ENCODE measurements around the gene BORCS6.

The BORCS6 gene

DNA sequence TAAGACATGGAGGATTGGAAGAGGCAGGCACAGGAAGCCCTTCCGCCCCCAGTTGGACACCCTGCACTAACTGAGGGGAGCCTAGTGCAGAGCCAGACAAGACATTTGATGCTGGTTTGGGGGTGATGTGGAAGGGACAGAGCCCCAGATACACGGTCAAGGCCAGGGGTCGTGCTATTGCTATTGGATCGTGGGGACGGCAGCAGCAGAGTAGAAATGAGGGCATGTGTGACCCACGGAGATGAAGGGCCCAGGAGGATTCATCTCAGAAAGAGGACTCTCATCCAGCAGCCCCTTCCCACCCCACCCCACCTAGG is 25.2 kb downstream of the BORCS6 start:
- 88% methylated on average over 1 of the region's 6 CpGs for WGBS (ENCODE audit: insufficient coverage)
- no peaks in the 10 kb centered on the region for H3K27me3 ChIP-seq (replicated peaks in 2 of 5; ENCODE audit: control insufficient read depth in 4 of 5, insufficient read depth in 5 of 5, low read length in 4 of 5)
- ChIA-PET CTCF (interaction anchor here (1.9 to 19.3 kb wide), 2 partner anchors 8 to 23 kb away, joined by 5 to 292 read pairs; partner anchors contain the start of gene PER1), POLR2A (interaction anchor here (1.0 to 5.0 kb wide), 3 partner anchors 8 to 21 kb away, joined by 3 to 44 read pairs (median 4); no protein-coding TSS in a partner anchor)
- H3K9me3 ChIP-seq (ENCODE audit: control extremely low read depth in 1 of 5, control insufficient read depth in 4 of 5, insufficient read depth in 2 of 5, low read depth in 1 of 5, low read length in 4 of 5): no peaks in the 10 kb centered on the region
- H3K36me3 ChIP-seq (ENCODE audit: control insufficient read depth in 4 of 4, insufficient read depth in 4 of 4, low read length in 3 of 4): peaks cover 0 to 18% (median 12%) of the 10 kb centered on the region in 4 experiments
- H3K4me1 ChIP-seq (ENCODE audit: control extremely low read depth in 1 of 4, control insufficient read depth in 4 of 4, insufficient read depth in 4 of 4, low read length in 3 of 4): peaks cover 4 to 42% (median 36%) of the 10 kb centered on the region in 4 experiments
- H3K4me3 ChIP-seq (ENCODE audit: control insufficient read depth in 1 of 7, extremely low read depth in 1 of 7, insufficient read depth in 4 of 7, low read depth in 2 of 7, low read length in 6 of 7): peak overlapping the region in 3 of 7 experiments; percentile 9 to 54 (median 30)
- no peak for DNase-seq
- no peak overlapping the region for H3K27ac ChIP-seq (ENCODE audit: insufficient read depth in 1 of 2, low read depth in 1 of 2, low read length in 2 of 2, poor library complexity in 1 of 2, severe bottlenecking in 2 of 2)

DNA sequence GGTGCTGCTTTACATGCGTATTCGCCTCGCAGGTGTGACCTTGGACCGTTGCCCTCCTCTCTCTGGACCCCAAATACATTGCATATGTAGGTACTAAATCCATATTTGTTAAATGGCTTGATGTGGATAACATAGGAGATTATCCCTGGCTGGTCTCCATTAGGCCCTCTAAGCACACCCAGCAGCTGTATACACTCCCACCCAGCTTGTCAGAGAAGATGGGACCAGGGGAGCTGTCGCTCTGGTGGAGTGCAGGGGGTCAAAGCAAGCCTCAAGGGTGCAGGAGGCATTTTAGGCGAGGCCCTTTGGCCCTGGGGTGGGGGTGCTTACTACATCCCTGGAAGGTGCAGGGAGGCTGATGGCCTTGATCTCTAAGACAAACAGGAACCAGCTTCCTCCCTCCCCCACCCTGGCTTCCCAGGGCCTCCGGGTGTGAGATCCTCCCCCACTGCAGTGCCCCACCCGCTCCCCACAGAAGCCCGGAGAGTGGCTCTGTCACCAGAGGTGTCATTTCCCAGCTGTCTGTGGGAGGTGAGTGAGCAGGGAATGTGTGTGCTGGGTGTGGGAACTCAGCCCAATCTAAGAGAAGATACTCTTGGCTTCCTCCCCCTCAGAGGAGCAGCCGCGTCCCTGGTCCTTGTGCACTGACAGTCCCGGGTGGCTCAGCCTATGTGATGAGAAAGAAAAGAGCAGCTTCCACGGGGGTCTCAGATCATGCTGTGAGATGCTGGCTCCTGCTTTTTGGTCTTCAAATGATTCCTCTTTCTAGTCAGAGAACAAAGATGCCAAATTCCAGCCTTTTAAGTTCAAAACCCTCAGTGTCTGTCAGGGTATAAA is 25.8 kb downstream of the BORCS6 start:
- Histone ChIP-seq H3K9me3 (ENCODE audit: control extremely low read depth in 1 of 5, control insufficient read depth in 4 of 5, insufficient read depth in 2 of 5, low read depth in 1 of 5, low read length in 4 of 5) (no peaks in the 10 kb centered on the region), H3K27me3 (replicated peaks in 2 of 5; ENCODE audit: control insufficient read depth in 4 of 5, insufficient read depth in 5 of 5, low read length in 4 of 5) (no peaks in the 10 kb centered on the region), H3K4me1 (ENCODE audit: control extremely low read depth in 1 of 4, control insufficient read depth in 4 of 4, insufficient read depth in 4 of 4, low read length in 3 of 4) (peaks cover 4 to 42% (median 36%) of the 10 kb centered on the region in 4 experiments), H3K4me3 (ENCODE audit: control insufficient read depth in 1 of 7, extremely low read depth in 1 of 7, insufficient read depth in 4 of 7, low read depth in 2 of 7, low read length in 6 of 7) (peak overlapping the region in 5 of 7 experiments; percentile 9 to 96 (median 90)), H3K27ac (ENCODE audit: insufficient read depth in 1 of 2, low read depth in 1 of 2, low read length in 2 of 2, poor library complexity in 1 of 2, severe bottlenecking in 2 of 2) (peak overlapping the region in 1 of 2 experiments; percentile 88), H3K36me3 (ENCODE audit: control insufficient read depth in 4 of 4, insufficient read depth in 4 of 4, low read length in 3 of 4) (peaks cover 0 to 24% (median 18%) of the 10 kb centered on the region in 4 experiments)
- CTCF ChIA-PET: interaction anchor here (1.9 to 19.3 kb wide), 2 partner anchors 9 to 23 kb away, joined by 5 to 292 read pairs; partner anchors contain the start of gene PER1
- 13% methylated on average over 4 of the region's 13 CpGs for WGBS (ENCODE audit: insufficient coverage)
- POLR2A ChIA-PET: interaction anchor here (1.0 to 5.0 kb wide), 3 partner anchors 9 to 22 kb away, joined by 3 to 44 read pairs (median 4); no protein-coding TSS in a partner anchor
- peak; percentile 39 to 71 (median 70) for DNase-seq

DNA sequence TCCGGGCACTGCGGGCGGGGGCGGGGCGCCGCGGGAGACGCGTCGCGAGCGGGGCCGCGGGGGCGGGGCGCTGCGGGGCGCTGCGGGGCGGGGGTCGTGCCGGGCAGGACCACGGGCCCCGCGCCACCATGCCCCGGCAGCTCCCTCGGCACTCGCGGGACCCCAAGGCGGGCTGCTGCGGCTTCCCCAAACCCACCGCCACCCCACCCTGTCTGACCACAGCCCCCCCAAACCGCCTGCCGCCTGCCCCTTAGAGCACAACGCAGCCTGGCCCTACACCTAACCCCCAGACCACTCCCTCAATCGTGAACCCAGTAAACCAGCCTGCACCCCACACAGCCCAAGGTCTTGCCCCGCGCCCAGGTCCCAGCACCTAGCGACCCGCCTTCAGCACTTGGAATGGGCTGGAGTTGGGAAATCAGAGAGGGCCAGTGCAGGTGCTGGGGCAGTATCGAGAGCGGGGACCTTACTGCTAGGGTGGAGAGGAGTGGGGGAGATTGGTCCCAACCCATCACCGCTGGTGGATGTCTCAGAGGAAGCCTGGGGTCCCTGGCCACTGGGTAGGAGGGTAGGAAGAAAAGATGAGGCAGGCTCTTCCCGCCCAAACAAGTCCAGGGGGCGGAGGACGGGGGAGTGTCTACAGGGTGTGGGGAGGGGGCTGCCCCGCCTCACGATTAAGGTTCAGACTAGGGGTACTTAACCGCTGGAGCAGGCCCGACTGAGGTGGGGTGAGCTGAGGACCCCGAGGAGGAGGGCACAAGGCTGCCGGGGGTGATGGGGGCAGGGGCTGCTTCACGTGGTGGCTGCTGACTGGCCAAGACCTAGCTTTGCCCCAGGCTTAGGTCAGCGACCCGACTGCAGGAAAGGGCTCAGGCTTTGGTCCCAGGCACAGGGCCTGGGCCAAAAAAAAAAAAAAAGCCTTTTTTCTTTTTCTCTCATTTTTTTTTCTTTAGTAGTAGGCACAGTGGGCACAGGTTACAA is 26.7 kb downstream of the BORCS6 start:
- POLR2A ChIA-PET: interaction anchor here (0.7 to 5.0 kb wide), 3 partner anchors 10 to 83 kb away, joined by 3 to 44 read pairs (median 6); no protein-coding TSS in a partner anchor
- H3K4me1 ChIP-seq (ENCODE audit: control extremely low read depth in 1 of 4, control insufficient read depth in 4 of 4, insufficient read depth in 4 of 4, low read length in 3 of 4): peaks cover 4 to 47% (median 40%) of the 10 kb centered on the region in 4 experiments

DNA sequence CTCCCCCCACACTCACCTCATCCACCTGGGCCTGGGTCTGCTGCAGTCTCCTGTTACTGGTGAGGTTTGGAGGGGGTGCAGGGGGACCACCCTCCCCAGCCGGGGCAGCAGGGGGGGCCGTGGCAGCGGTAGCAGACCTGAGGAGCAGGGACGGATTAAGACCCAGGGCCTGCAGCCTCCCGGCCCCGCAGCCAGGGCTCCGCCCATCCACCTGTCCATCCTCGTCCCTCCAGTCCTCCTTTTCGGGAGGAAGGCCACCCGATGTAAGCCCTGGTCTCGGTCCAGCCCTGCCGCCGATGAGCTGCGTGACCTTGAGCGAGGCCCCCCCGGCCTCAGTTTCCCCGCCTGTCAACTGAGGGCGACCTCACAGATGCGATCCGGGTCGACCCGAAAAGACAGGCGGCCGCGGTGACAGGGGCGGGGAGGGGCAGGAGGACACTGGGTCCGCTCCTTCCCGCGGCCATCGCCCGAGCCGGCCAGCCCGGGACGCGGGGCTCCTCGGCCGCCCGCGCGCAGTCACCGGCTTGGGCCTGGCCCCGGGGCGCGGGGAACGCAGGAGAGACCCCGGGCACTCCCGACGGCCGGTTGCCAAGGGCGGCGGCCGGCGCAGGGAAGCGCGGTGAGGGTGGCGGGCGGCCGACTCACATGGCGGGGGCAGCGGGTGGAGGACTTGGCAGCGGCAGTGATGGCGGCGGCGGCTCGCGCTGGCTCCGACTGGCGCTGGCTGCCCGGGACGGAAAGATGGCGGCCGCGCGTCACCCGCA is 27.6 kb downstream of the BORCS6 start, which contains the start of gene VAMP2:
VAMP2 (minus strand) TSS at position 716 of the 764 bp plus-strand sequence; CDS start at position 647, 69 bp downstream.
- peak; percentile 62 to 80 (median 73) for DNase-seq
- CTCF ChIA-PET: interaction anchor here (2.2 to 19.3 kb wide), 2 partner anchors 21 to 43 kb away, joined by 12 to 292 read pairs; partner anchors contain the start of gene PER1
- WGBS (ENCODE audit: insufficient coverage): 0% methylated on average over 73 of the region's 75 CpGs
- Histone ChIP-seq H3K27me3 (replicated peaks in 2 of 5; ENCODE audit: control insufficient read depth in 4 of 5, insufficient read depth in 5 of 5, low read length in 4 of 5) (no peaks in the 10 kb centered on the region), H3K27ac (ENCODE audit: insufficient read depth in 1 of 2, low read depth in 1 of 2, low read length in 2 of 2, poor library complexity in 1 of 2, severe bottlenecking in 2 of 2) (peak within 1 kb of the TSS; percentile 72 to 88), H3K36me3 (ENCODE audit: control insufficient read depth in 4 of 4, insufficient read depth in 4 of 4, low read length in 3 of 4) (peaks cover 0 to 28% (median 18%) of the 10 kb centered on the region in 4 experiments), H3K4me1 (ENCODE audit: control extremely low read depth in 1 of 4, control insufficient read depth in 4 of 4, insufficient read depth in 4 of 4, low read length in 3 of 4) (peaks cover 4 to 47% (median 40%) of the 10 kb centered on the region in 4 experiments), H3K9me3 (ENCODE audit: control extremely low read depth in 1 of 5, control insufficient read depth in 4 of 5, insufficient read depth in 2 of 5, low read depth in 1 of 5, low read length in 4 of 5) (no peaks in the 10 kb centered on the region), H3K4me3 (ENCODE audit: control insufficient read depth in 1 of 7, extremely low read depth in 1 of 7, insufficient read depth in 4 of 7, low read depth in 2 of 7, low read length in 6 of 7) (peak within 1 kb of the TSS; percentile 74 to 98 (median 90))
- POLR2A ChIA-PET: interaction anchor here (5.0 kb wide), 1 partner anchor 11 kb away, joined by 44 read pairs; no protein-coding TSS in a partner anchor

More for the DNA sequence above, 26.7 kb downstream of the BORCS6 start:
- no peaks in the 10 kb centered on the region for H3K9me3 ChIP-seq (ENCODE audit: control extremely low read depth in 1 of 5, control insufficient read depth in 4 of 5, insufficient read depth in 2 of 5, low read depth in 1 of 5, low read length in 4 of 5)
- H3K36me3 ChIP-seq (ENCODE audit: control insufficient read depth in 4 of 4, insufficient read depth in 4 of 4, low read length in 3 of 4): peaks cover 0 to 28% (median 18%) of the 10 kb centered on the region in 4 experiments
- CTCF ChIA-PET: interaction anchor here (1.9 to 19.3 kb wide), 2 partner anchors 10 to 22 kb away, joined by 5 to 292 read pairs; partner anchors contain the start of gene PER1
- no peaks in the 10 kb centered on the region for H3K27me3 ChIP-seq (replicated peaks in 2 of 5; ENCODE audit: control insufficient read depth in 4 of 5, insufficient read depth in 5 of 5, low read length in 4 of 5)
- peak overlapping the region in 1 of 2 experiments; percentile 88 for H3K27ac ChIP-seq (ENCODE audit: insufficient read depth in 1 of 2, low read depth in 1 of 2, low read length in 2 of 2, poor library complexity in 1 of 2, severe bottlenecking in 2 of 2)
- WGBS (ENCODE audit: insufficient coverage): 13% methylated on average over 47 of the region's 55 CpGs
- no peak for DNase-seq
- peak overlapping the region; percentile 42 to 98 (median 90) for H3K4me3 ChIP-seq (ENCODE audit: control insufficient read depth in 1 of 7, extremely low read depth in 1 of 7, insufficient read depth in 4 of 7, low read depth in 2 of 7, low read length in 6 of 7)

GRCh38 chr17:8161289-8162232 is 28.4 kb downstream of the BORCS6 start:
- peak overlapping the region; percentile 72 to 88 for H3K27ac ChIP-seq (ENCODE audit: insufficient read depth in 1 of 2, low read depth in 1 of 2, low read length in 2 of 2, poor library complexity in 1 of 2, severe bottlenecking in 2 of 2)
- H3K4me3 ChIP-seq (ENCODE audit: control insufficient read depth in 1 of 7, extremely low read depth in 1 of 7, insufficient read depth in 4 of 7, low read depth in 2 of 7, low read length in 6 of 7): peak overlapping the region; percentile 74 to 98 (median 90)
- no peaks in the 10 kb centered on the region for H3K27me3 ChIP-seq (replicated peaks in 2 of 5; ENCODE audit: control insufficient read depth in 4 of 5, insufficient read depth in 5 of 5, low read length in 4 of 5)
- CTCF ChIA-PET: interaction anchor here (1.5 to 19.3 kb wide), 6 partner anchors 12 to 102 kb away, joined by 3 to 292 read pairs (median 9); partner anchors contain the start of genes HES7 and PER1
- no peaks in the 10 kb centered on the region for H3K9me3 ChIP-seq (ENCODE audit: control extremely low read depth in 1 of 5, control insufficient read depth in 4 of 5, insufficient read depth in 2 of 5, low read depth in 1 of 5, low read length in 4 of 5)
- POLR2A ChIA-PET: interaction anchor here (0.6 to 5.0 kb wide), 3 partner anchors 12 to 131 kb away, joined by 3 to 44 read pairs (median 4); no protein-coding TSS in a partner anchor
- H3K4me1 ChIP-seq (ENCODE audit: control extremely low read depth in 1 of 4, control insufficient read depth in 4 of 4, insufficient read depth in 4 of 4, low read length in 3 of 4): peaks cover 8 to 54% (median 47%) of the 10 kb centered on the region in 4 experiments
- no peak for DNase-seq
- peaks cover 0 to 28% (median 18%) of the 10 kb centered on the region in 4 experiments for H3K36me3 ChIP-seq (ENCODE audit: control insufficient read depth in 4 of 4, insufficient read depth in 4 of 4, low read length in 3 of 4)
- WGBS (ENCODE audit: insufficient coverage): 75% methylated on average over 14 of the region's 19 CpGs
